Measurements from ENCODE around the gene NDUFAF4.

The NDUFAF4 gene

GRCh38 chr6:96841345-96841744 lies 56.3 kb downstream of the NDUFAF4 start:
- Histone ChIP-seq H3K4me1 (ENCODE audit: low read depth, poor library complexity, severe bottlenecking) (no peaks in the 10 kb centered on the region), H4K20me1 (ENCODE audit: insufficient read depth) (no peaks in the 10 kb centered on the region), H3K4me2 (no peak overlapping the region), H3K79me2 (ENCODE audit: insufficient read depth, low read depth) (peaks cover 8% of the 10 kb centered on the region; the same call in 1 of the 2 replicates), H2AFZ (ENCODE audit: low read depth) (no peak overlapping the region), H3K27ac (no peak overlapping the region), H3K9ac (no peak overlapping the region), H3K36me3 (ENCODE audit: insufficient read depth) (no peaks in the 10 kb centered on the region), H3K27me3 (ENCODE audit: insufficient read depth, low read depth) (no peaks in the 10 kb centered on the region), H3K4me3 (IDR thresholded peaks at IDR 0.05; ENCODE audit: insufficient read depth, low read depth, low read length) (no peak overlapping the region)
- TF ChIP-seq, protein P1, sequence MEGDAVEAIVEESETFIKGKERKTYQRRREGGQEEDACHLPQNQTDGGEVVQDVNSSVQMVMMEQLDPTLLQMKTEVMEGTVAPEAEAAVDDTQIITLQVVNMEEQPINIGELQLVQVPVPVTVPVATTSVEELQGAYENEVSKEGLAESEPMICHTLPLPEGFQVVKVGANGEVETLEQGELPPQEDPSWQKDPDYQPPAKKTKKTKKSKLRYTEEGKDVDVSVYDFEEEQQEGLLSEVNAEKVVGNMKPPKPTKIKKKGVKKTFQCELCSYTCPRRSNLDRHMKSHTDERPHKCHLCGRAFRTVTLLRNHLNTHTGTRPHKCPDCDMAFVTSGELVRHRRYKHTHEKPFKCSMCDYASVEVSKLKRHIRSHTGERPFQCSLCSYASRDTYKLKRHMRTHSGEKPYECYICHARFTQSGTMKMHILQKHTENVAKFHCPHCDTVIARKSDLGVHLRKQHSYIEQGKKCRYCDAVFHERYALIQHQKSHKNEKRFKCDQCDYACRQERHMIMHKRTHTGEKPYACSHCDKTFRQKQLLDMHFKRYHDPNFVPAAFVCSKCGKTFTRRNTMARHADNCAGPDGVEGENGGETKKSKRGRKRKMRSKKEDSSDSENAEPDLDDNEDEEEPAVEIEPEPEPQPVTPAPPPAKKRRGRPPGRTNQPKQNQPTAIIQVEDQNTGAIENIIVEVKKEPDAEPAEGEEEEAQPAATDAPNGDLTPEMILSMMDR (conservative IDR thresholded peaks at IDR 0.05; ENCODE audit: low read depth, low read length) = no peak
